GM18499 (cell line): ENCODE measurements around the gene HSD17B1.
"Not testable (repeated sequence)": the region's sequence is repeated elsewhere in the genome, so short reads cannot be mapped to it uniquely, and the experiment has no call there.

Experiments
- ATAC-seq: cut with Tn5 transposase; IDR thresholded peaks from one replicate; pipeline ENCODE4 v1.9.1; 2021; ENCODE audit warnings: moderate number of reproducible peaks; ENCODE audit not compliant: insufficient read depth, unreplicated experiment

Gene HSD17B1

GRCh38 chr17:42522798-42523278 is 29.9 kb upstream of the HSD17B1 start:
- no peak for ATAC-seq

GRCh38 chr17:42525221-42525620 is 27.5 kb upstream of the HSD17B1 start:
- ATAC-seq: no peak

GRCh38 chr17:42526031-42526444 is 26.7 kb upstream of the HSD17B1 start:
- ATAC-seq: no peak

GRCh38 chr17:42527932-42528331 is 24.8 kb upstream of the HSD17B1 start:
- no peak for ATAC-seq

- ATAC-seq: no peak
Measured at GRCh38 chr17:42529061-42529460, 23.7 kb upstream of the HSD17B1 start.

- no peak for ATAC-seq
Measured at GRCh38 chr17:42530952-42531454, 21.7 kb upstream of the HSD17B1 start.

GRCh38 chr17:42531455-42532354 is 21.0 kb upstream of the HSD17B1 start:
- no peak for ATAC-seq

- no peak for ATAC-seq
Measured at GRCh38 chr17:42535155-42536047, 17.3 kb upstream of the HSD17B1 start.

- ATAC-seq: no peak
Measured at GRCh38 chr17:42536048-42536371, 16.7 kb upstream of the HSD17B1 start, which contains the start of gene NAGLU. Gene NAGLU (plus strand): TSS chr17:42536241. CDS start chr17:42536273, 32 bp downstream.

GRCh38 chr17:42536372-42537155 is 16.2 kb upstream of the HSD17B1 start:
- no peak for ATAC-seq

GRCh38 chr17:42537156-42537805 is 15.4 kb upstream of the HSD17B1 start:
- no peak for ATAC-seq

GRCh38 chr17:42537826-42538451 is 14.8 kb upstream of the HSD17B1 start:
- no peak for ATAC-seq

GRCh38 chr17:42538482-42538881 is 14.2 kb upstream of the HSD17B1 start:
- no peak for ATAC-seq

- not testable (repeated sequence) for ATAC-seq
Measured at GRCh38 chr17:42540558-42540957, 12.2 kb upstream of the HSD17B1 start.

- ATAC-seq: no peak
Measured at GRCh38 chr17:42541041-42541833, 11.5 kb upstream of the HSD17B1 start.

GRCh38 chr17:42543190-42544079 is 9.3 kb upstream of the HSD17B1 start:
- ATAC-seq: no peak

- ATAC-seq: no peak
Measured at GRCh38 chr17:42544874-42545283, 7.8 kb upstream of the HSD17B1 start.
